ENCODE measurements around the gene ZBTB37.

DNA sequence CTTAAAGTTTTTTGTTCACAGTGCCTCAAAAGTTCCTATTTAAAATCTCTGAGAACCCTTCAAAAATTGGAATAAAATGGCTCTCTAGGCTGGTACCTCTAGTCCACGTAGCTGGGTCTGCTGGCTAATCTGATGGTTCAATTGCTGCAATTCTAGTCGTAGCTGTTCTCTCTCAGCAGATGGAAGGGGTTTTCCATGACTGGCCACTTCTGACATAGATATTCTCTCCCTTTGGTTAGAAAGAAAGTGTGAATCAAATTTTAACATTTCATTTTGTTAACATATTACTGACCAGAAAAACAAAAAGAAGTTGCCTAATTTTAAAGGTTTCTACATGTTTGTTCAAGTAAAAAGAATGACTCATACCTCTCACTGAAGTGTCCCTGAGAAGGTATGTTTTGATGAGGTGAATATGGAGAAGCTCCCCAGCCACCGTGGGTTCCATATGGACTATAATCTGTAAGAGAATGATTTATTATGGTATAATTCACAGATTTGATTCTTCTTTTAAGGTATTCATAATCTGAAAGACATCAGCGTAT is 78.3 kb downstream of the ZBTB37 start:
- no peak for TF ChIP-seq CTCF (IDR thresholded peaks at IDR 0.05 in 8 of 11, conservative IDR thresholded peaks at IDR 0.05 in 3 of 11)
- TF ChIP-seq POLR2A (IDR thresholded peaks at IDR 0.05), result no peak
- TF ChIP-seq POLR2AphosphoS5 (IDR thresholded peaks at IDR 0.05), result no peak

Measured in spleen (tissue), 7 donors.